A549 (cell line): ENCODE results near the gene STYXL1. TPM values are rescaled to one million over a fixed set of nuclear protein-coding genes. Genes with fewer than 3 reads are reported as not detected.
A peak's percentile ranks its signal among the peaks of the same experiment; 100 is the strongest.

ENCODE experiments used
- ATAC-seq, 2 experiments: fragments of 200-7000 bp in 1 of 2; fragments of >200 bp in 1 of 2; cut with Nextera tagmentation in 1 of 2; cut with Tn5 transposase in 1 of 2; 3 replicates each; pipeline versions ENCODE4 v1.8.0 to v1.9.1; 2018 to 2020; ENCODE audit warnings: mild to moderate bottlenecking in 1 of 2, moderate library complexity in 1 of 2
- CTCF ChIA-PET: fragments of 300-600 bp; sonication (Branson Sonifier 250); formaldehyde crosslinking; extraction: SDS; loops from one replicate; lab custom pipeline; 2021; ENCODE audit warnings: antibody characterized with exemption, inconsistent platforms; lab: Yijun Ruan, JAX
- POLR2A ChIA-PET: fragments of 350-600 bp; formaldehyde crosslinking; extraction: SDS; loops from one replicate; lab custom pipeline; 2021; ENCODE audit warnings: antibody characterized with exemption, inconsistent platforms; lab: Yijun Ruan, JAX
- DNase-seq, 2 experiments: peaks; one replicate each; pipeline versions ENCODE4 v3.0.0 to v3.0.0-alpha.2; 2011 to 2016; ENCODE audit warnings: low read depth in 1 of 2, low spot score in 1 of 2
- FAIRE-seq: peaks from 2 replicates; lab custom pipeline; 2011; peaks lifted over from hg19 to GRCh38; lab: Jason Lieb, UNC
- H3K27ac ChIP-seq, 2 experiments: fragments of >200 bp; sonication (Bioruptor Twin); formaldehyde crosslinking; 3 replicates each; pipeline ENCODE4 v1.5.1; 2016 to 2017
- H3K4me1 ChIP-seq: fragments of >200 bp; sonication (Bioruptor Twin); formaldehyde crosslinking; 3 replicates; pipeline ENCODE4 v1.6.1; 2016
- H3K4me2 ChIP-seq: fragments of >200 bp; sonication (Bioruptor Twin); formaldehyde crosslinking; 3 replicates; pipeline ENCODE4 v1.6.1; 2016
- H3K4me3 ChIP-seq: fragments of >200 bp; sonication (Bioruptor Twin); formaldehyde crosslinking; 3 replicates; pipeline ENCODE4 v1.5.1; 2016
- H3K9me3 ChIP-seq: fragments of >200 bp; sonication (Bioruptor Twin); formaldehyde crosslinking; 3 replicates; pipeline ENCODE4 v1.6.1; 2016
- ATOH8 ChIP-seq: fragments of 250-450 bp; sonication (Bioruptor Pico); IDR thresholded peaks from 2 replicates; pipeline ENCODE4 v1.5.0; 2020; ENCODE audit warnings: low read depth, mild to moderate bottlenecking, moderate library complexity
- BCL3 ChIP-seq: fragments of >200 bp; sonication (Bioruptor Twin); formaldehyde crosslinking; IDR thresholded peaks from 3 replicates; pipeline ENCODE4 v1.6.1; 2016
- CBX8 ChIP-seq: fragments of 200-600 bp; sonication (generic); IDR thresholded peaks from 2 replicates; pipeline ENCODE4 v1.6.1; 2016
- E2F6 ChIP-seq: IDR thresholded peaks from 2 replicates; pipeline ENCODE4 v1.6.1; 2012; ENCODE audit warnings: low read depth, borderline replicate concordance
- EHF ChIP-seq: fragments of 250-450 bp; sonication (Bioruptor Pico); IDR thresholded peaks from 2 replicates; pipeline ENCODE4 v1.5.0; 2020; ENCODE audit warnings: mild to moderate bottlenecking
- GATA3 ChIP-seq: IDR thresholded peaks from 2 replicates; pipeline ENCODE4 v1.6.1; 2012; ENCODE audit warnings: borderline replicate concordance
- HOXA7 ChIP-seq: fragments of 250-450 bp; sonication (Bioruptor Pico); IDR thresholded peaks from 2 replicates; pipeline ENCODE4 v1.5.0; 2020; ENCODE audit warnings: mild to moderate bottlenecking, moderate library complexity
- KDM1A ChIP-seq: fragments of 200-600 bp; sonication (generic); IDR thresholded peaks from 2 replicates; pipeline ENCODE4 v1.6.1; 2016; ENCODE audit warnings: low read depth, mild to moderate bottlenecking
- MAFK ChIP-seq: fragments of 450-650 bp; IDR thresholded peaks from 2 replicates; pipeline ENCODE4 v1.6.1; 2014; ENCODE audit not compliant: partially characterized antibody
- MYC ChIP-seq: IDR thresholded peaks from 2 replicates; pipeline ENCODE4 v1.6.1; 2012; ENCODE audit warnings: mild to moderate bottlenecking, inconsistent platforms, low read length, improper control_type of control experiment, borderline replicate concordance
- NR3C1 ChIP-seq: fragments of >200 bp; sonication (Bioruptor Twin); formaldehyde crosslinking; IDR thresholded peaks from 3 replicates; pipeline ENCODE4 v1.6.1; 2017
- RAD21 ChIP-seq, 2 experiments: fragments of >200 bp in 1 of 2; sonication (Bioruptor Twin) in 1 of 2; formaldehyde crosslinking in 1 of 2; IDR thresholded peaks in 1 of 2; conservative IDR thresholded peaks in 1 of 2; 2 replicates in 1 of 2; 3 replicates in 1 of 2; pipeline ENCODE4 v1.6.1; 2012 to 2018; ENCODE audit warnings: inconsistent platforms in 1 of 2
- RARB ChIP-seq: fragments of 250-450 bp; sonication (Bioruptor Pico); IDR thresholded peaks from 2 replicates; pipeline ENCODE4 v1.8.0; 2021; ENCODE audit warnings: mild to moderate bottlenecking, moderate library complexity
- REST ChIP-seq: fragments of 200-600 bp; sonication (generic); IDR thresholded peaks from 2 replicates; pipeline ENCODE4 v1.6.1; 2016; ENCODE audit warnings: antibody characterized with exemption, mild to moderate bottlenecking, moderate library complexity
- TFCP2L1 ChIP-seq: fragments of 250-450 bp; sonication (Bioruptor Pico); IDR thresholded peaks from 2 replicates; pipeline ENCODE4 v1.5.0; 2021; ENCODE audit warnings: mild to moderate bottlenecking
- ZC3H11A ChIP-seq: fragments of 450-650 bp; IDR thresholded peaks from 2 replicates; pipeline ENCODE4 v1.6.1; 2014; ENCODE audit warnings: antibody characterized with exemption, mild to moderate bottlenecking
- WGBS: methylation state at CpG from one replicate; pipeline ENCODE4 v1.1.6; 2017; ENCODE audit errors: missing lambda C conversion rate; 5-methylcytosine and 5-hydroxymethylcytosine counted together
- polyA plus RNA-seq, 4 experiments: library from polyadenylated mRNA; depleted of rRNA in 3 of 4; stranded (reverse); fragments of >200 nt; fragmentation: RNase III in 1 of 4; extraction: RNeasy Plus Mini Kit Qiagen cat#74134 plus additional on column Dnase treatment in 1 of 4; gene quantifications; 2 replicates in 3 of 4; 3 replicates in 1 of 4; pipeline ENCODE4 v1.2.3, GENCODE V29; 2011 to 2017

The STYXL1 gene
- polyA plus RNA-seq, 2 of the 4 experiments (the other 2 are of a cell fraction), result 36.0 to 76.8 TPM

- ATAC-seq, result peak in 1 of 2 experiments; percentile 17; a peak in 3 of 6 replicates
Observed at GRCh38 chr7:75979759-75980429, 67.9 kb downstream of the STYXL1 start.

GRCh38 chr7:75977743-75978142, 70.1 kb downstream of the STYXL1 start:
- DNase-seq (no peak), FAIRE-seq (no peak), ATAC-seq (no peak)
- Histone ChIP-seq H3K9me3 (no peaks in the 10 kb centered on the region), H3K4me3 (no peak overlapping the region), H3K27ac (no peak overlapping the region), H3K4me2 (no peak overlapping the region), H3K4me1 (peaks cover 12% of the 10 kb centered on the region)
- CTCF ChIA-PET, result no interaction called here
- POLR2A ChIA-PET, result interaction anchor here (0.7 kb wide), 1 partner anchor 86 kb away, joined by 3 read pairs; no protein-coding TSS in a partner anchor
- TF ChIP-seq BCL3, result no peak
- 90% methylated on average over 8 of the region's 8 CpGs for WGBS

More at GRCh38 chr7:75979759-75980429, 67.9 kb downstream of the STYXL1 start:
- no peak for TF ChIP-seq TFCP2L1
- no peak for TF ChIP-seq REST
- no peak for TF ChIP-seq EHF (CRISPR knock-in tag)
- TF ChIP-seq RARB (CRISPR knock-in tag), result no peak
- no peak for TF ChIP-seq KDM1A
- no peak for TF ChIP-seq HOXA7 (CRISPR knock-in tag)
- TF ChIP-seq CBX8, result no peak
- TF ChIP-seq GATA3, result no peak
- no peak for TF ChIP-seq MYC
- TF ChIP-seq ZC3H11A, result no peak
- TF ChIP-seq RAD21 (conservative IDR thresholded peaks at IDR 0.05 in 1 of 2, IDR thresholded peaks at IDR 0.05 in 1 of 2), result no peak
- TF ChIP-seq MAFK, result no peak
- TF ChIP-seq E2F6, result no peak
- TF ChIP-seq NR3C1, result no peak
- no peak for TF ChIP-seq ATOH8 (CRISPR knock-in tag)
- no peak overlapping the region for H3K4me2 ChIP-seq
- peaks cover 15% of the 10 kb centered on the region for H3K4me1 ChIP-seq
- WGBS, result 74% methylated on average over 15 of the region's 22 CpGs
- DNase-seq, result no peak
- POLR2A ChIA-PET, result no interaction called here
- no peak for FAIRE-seq
- CTCF ChIA-PET, result interaction anchor here (1.4 kb wide), 1 partner anchor 113 kb away, joined by 3 read pairs; no protein-coding TSS in a partner anchor
- H3K4me3 ChIP-seq, result no peak overlapping the region
- H3K27ac ChIP-seq, result peak overlapping the region; percentile 24 to 56; a peak in 4 of 6 replicates
- H3K9me3 ChIP-seq, result no peaks in the 10 kb centered on the region
